AG04449 (cell line): ENCODE measurements around the gene RGS14.
A peak's percentile ranks its signal among the peaks of the same experiment; 100 is the strongest.

Experiments
- CTCF ChIA-PET: fragments of 350-600 bp; formaldehyde crosslinking; extraction: SDS; loops from one replicate; lab custom pipeline; 2021; ENCODE audit warnings: antibody characterized with exemption; lab: Yijun Ruan, JAX
- POLR2A ChIA-PET: fragments of 400-600, 350-600 bp; formaldehyde crosslinking; extraction: SDS; loops from one replicate; lab custom pipeline; 2020; ENCODE audit warnings: antibody characterized with exemption, inconsistent platforms; lab: Yijun Ruan, JAX
- DNase-seq: peaks from one replicate; pipeline ENCODE4 v3.0.0-alpha.2; 2010; ENCODE audit warnings: low read depth, low spot score
- H3K4me3 ChIP-seq: 2 replicates; pipeline ENCODE4 v1.5.1; 2011; ENCODE audit warnings: low read depth, mild to moderate bottlenecking, control low read depth, low read length
- CTCF ChIP-seq: IDR thresholded peaks from one replicate; pipeline ENCODE4 v1.5.1; 2011; ENCODE audit warnings: mild to moderate bottlenecking, moderate library complexity, low read length, control low read depth, inconsistent platforms; ENCODE audit not compliant: insufficient read depth; ENCODE audit errors: missing control alignments

RGS14 gene

GRCh38 chr5:177311392-177311722 is 46.4 kb upstream of the RGS14 start:
- CTCF ChIA-PET = interaction anchor here (0.8 to 17.1 kb wide), 8 partner anchors 9 to 199 kb away, joined by 7 to 261 read pairs (median 12); partner anchors contain the start of gene PRR7
- POLR2A ChIA-PET = no interaction called here
- no peak for TF ChIP-seq CTCF
- DNase-seq = no peak
- peak overlapping the region; percentile 68 for H3K4me3 ChIP-seq

GRCh38 chr5:177311723-177312648 is 45.7 kb upstream of the RGS14 start, which contains the start of gene MXD3:
TSS of gene MXD3 (minus strand) at chr5:177311898. CDS start at chr5:177311830, 68 bp downstream.
- ChIA-PET CTCF (interaction anchor here (0.7 to 17.1 kb wide), 8 partner anchors 10 to 240 kb away, joined by 3 to 261 read pairs (median 8); partner anchors contain the start of gene PRR7), POLR2A (no interaction called here)
- DNase-seq = no peak
- no peak for TF ChIP-seq CTCF
- peak within 1 kb of the TSS; percentile 68 for H3K4me3 ChIP-seq

- ChIA-PET POLR2A (no interaction called here), CTCF (interaction anchor here (0.7 to 17.1 kb wide), 7 partner anchors 13 to 240 kb away, joined by 3 to 261 read pairs (median 7); partner anchors contain the start of gene PRR7)
- TF ChIP-seq CTCF = no peak
- DNase-seq = no peak
- H3K4me3 ChIP-seq = peak overlapping the region; percentile 41
These were observed 45.0 kb upstream of the RGS14 start for GRCh38 chr5:177312649-177313181.

- no peak for TF ChIP-seq CTCF
- CTCF ChIA-PET = interaction anchor here (1.1 to 17.1 kb wide), 4 partner anchors 12 to 201 kb away, joined by 3 to 261 read pairs (median 75); partner anchors contain the start of gene PRR7
- no peak overlapping the region for H3K4me3 ChIP-seq
- DNase-seq = no peak
- POLR2A ChIA-PET = no interaction called here
These were observed 44.0 kb upstream of the RGS14 start for GRCh38 chr5:177313561-177314259.

- H3K4me3 ChIP-seq = no peak overlapping the region
- DNase-seq = no peak
- POLR2A ChIA-PET = no interaction called here
- CTCF ChIA-PET = interaction anchor here (1.1 to 17.1 kb wide), 6 partner anchors 11 to 202 kb away, joined by 3 to 261 read pairs (median 28); partner anchors contain the start of gene PRR7
- TF ChIP-seq CTCF = no peak
These were observed 43.1 kb upstream of the RGS14 start for GRCh38 chr5:177314376-177315342.
